HepG2 (cell line): Measurements from ENCODE around the gene SEC61G. TPM values are rescaled to one million over a fixed set of nuclear protein-coding genes. Genes with fewer than 3 reads are reported as not detected.

Source experiments
- BORCS8-MEF2B ChIP-seq: sonication (generic); formaldehyde crosslinking; IDR thresholded peaks from 2 replicates; pipeline ENCODE4 v1.8.0; 2022; ENCODE audit warnings: mild to moderate bottlenecking, missing genetic modification reagents
- GFI1 ChIP-seq: sonication (generic); formaldehyde crosslinking; IDR thresholded peaks from 2 replicates; pipeline ENCODE4 v1.5.0; 2020; ENCODE audit warnings: missing genetic modification reagents, mild to moderate bottlenecking, borderline replicate concordance
- KDM1A ChIP-seq: IDR thresholded peaks from 2 replicates; pipeline ENCODE4 v1.6.1; 2016; ENCODE audit warnings: missing compliant biosample characterization
- NCOA5 ChIP-seq: sonication (generic); formaldehyde crosslinking; IDR thresholded peaks from 2 replicates; pipeline ENCODE4 v1.4.0; 2020; ENCODE audit warnings: missing genetic modification reagents
- SETDB1 ChIP-seq: sonication (generic); formaldehyde crosslinking; IDR thresholded peaks from 2 replicates; pipeline ENCODE4 v1.5.1; 2020; ENCODE audit warnings: missing genetic modification reagents, mild to moderate bottlenecking, borderline replicate concordance
- SP1 ChIP-seq, 2 experiments: fragments of 450-650 bp in 1 of 2; sonication (generic) in 1 of 2; formaldehyde crosslinking in 1 of 2; IDR thresholded peaks; 2 replicates each; pipeline versions ENCODE4 v1.4.0 to v1.6.1; 2016 to 2020; ENCODE audit warnings: missing genetic modification reagents in 1 of 2
- TBL1XR1 ChIP-seq: fragments of 150-350 bp; IDR thresholded peaks from 2 replicates; pipeline ENCODE4 v1.6.1; 2014; ENCODE audit warnings: borderline replicate concordance, low read length; ENCODE audit not compliant: partially characterized antibody
- ZNF550 ChIP-seq: sonication (generic); formaldehyde crosslinking; IDR thresholded peaks from 2 replicates; pipeline ENCODE4 v1.4.0; 2020; ENCODE audit warnings: mild to moderate bottlenecking, missing genetic modification reagents, borderline replicate concordance
- ZNF616 ChIP-seq: sonication (generic); formaldehyde crosslinking; IDR thresholded peaks from 2 replicates; pipeline ENCODE4 v1.5.0; 2020; ENCODE audit warnings: low read depth, mild to moderate bottlenecking, missing genetic modification reagents
- polyA plus RNA-seq, 8 experiments: library from polyadenylated mRNA; depleted of rRNA in 3 of 8; stranded (reverse) in 7 of 8; unstranded in 1 of 8; fragments of >200 nt; fragmentation: Illumina TruSeq in 4 of 8; extraction: Trizol in 4 of 8; gene quantifications; 2 replicates each; pipeline versions ENCODE4 v1.2.1 to v1.2.3, GENCODE V29; 2011 to 2016; ENCODE audit warnings: low read depth in 4 of 8, missing spikeins in 1 of 8, mixed read lengths in 1 of 8; ENCODE audit not compliant: insufficient read depth in 1 of 8
- total RNA-seq, 5 experiments: library from RNA; depleted of rRNA; stranded (reverse); fragments of >200 nt; fragmentation: Illumina TruSeq; extraction: Trizol; gene quantifications; 2 replicates each; pipeline ENCODE4 v1.2.3, GENCODE V29; 2016; ENCODE audit warnings: low read depth in 1 of 5
- TF ChIP-seq, protein P1 (sequence below): sonication (generic); formaldehyde crosslinking; IDR thresholded peaks from 2 replicates; pipeline ENCODE4 v1.8.0; 2022; ENCODE audit warnings: mild to moderate bottlenecking, missing genetic modification reagents, borderline replicate concordance
- TF ChIP-seq, protein P2 (sequence below): sonication (generic); formaldehyde crosslinking; IDR thresholded peaks from 2 replicates; pipeline ENCODE4 v1.4.0; 2020; ENCODE audit warnings: low read depth, mild to moderate bottlenecking, missing genetic modification reagents
- TF ChIP-seq, protein P3 (sequence below): IDR thresholded peaks from 2 replicates; pipeline ENCODE4 v1.6.1; 2012; ENCODE audit warnings: low read length, improper control_type of control experiment
- TF ChIP-seq, protein P4 (sequence below): sonication (generic); formaldehyde crosslinking; IDR thresholded peaks from 2 replicates; pipeline ENCODE4 v1.4.0; 2020; ENCODE audit warnings: missing genetic modification reagents, low read depth, mild to moderate bottlenecking, borderline replicate concordance
- TF ChIP-seq, protein P5 (sequence below): sonication (generic); formaldehyde crosslinking; IDR thresholded peaks from 2 replicates; pipeline ENCODE4 v1.8.1; 2023; ENCODE audit warnings: mild to moderate bottlenecking, inconsistent platforms, moderate library complexity, missing genetic modification reagents, borderline replicate concordance
- TF ChIP-seq, protein P6 (sequence below): sonication (generic); formaldehyde crosslinking; IDR thresholded peaks from 2 replicates; pipeline ENCODE4 v1.4.0; 2020; ENCODE audit warnings: missing genetic modification reagents
- TF ChIP-seq, protein P7 (sequence below): sonication (generic); IDR thresholded peaks from 2 replicates; pipeline ENCODE4 v1.6.1; 2016; ENCODE audit warnings: low read depth, borderline replicate concordance

Gene SEC61G
- total and polyA plus RNA-seq, 2 of the 13 experiments (the other 11 are each of a cell fraction or from before 2014, with no cell fraction given): 126 to 328 TPM

DNA sequence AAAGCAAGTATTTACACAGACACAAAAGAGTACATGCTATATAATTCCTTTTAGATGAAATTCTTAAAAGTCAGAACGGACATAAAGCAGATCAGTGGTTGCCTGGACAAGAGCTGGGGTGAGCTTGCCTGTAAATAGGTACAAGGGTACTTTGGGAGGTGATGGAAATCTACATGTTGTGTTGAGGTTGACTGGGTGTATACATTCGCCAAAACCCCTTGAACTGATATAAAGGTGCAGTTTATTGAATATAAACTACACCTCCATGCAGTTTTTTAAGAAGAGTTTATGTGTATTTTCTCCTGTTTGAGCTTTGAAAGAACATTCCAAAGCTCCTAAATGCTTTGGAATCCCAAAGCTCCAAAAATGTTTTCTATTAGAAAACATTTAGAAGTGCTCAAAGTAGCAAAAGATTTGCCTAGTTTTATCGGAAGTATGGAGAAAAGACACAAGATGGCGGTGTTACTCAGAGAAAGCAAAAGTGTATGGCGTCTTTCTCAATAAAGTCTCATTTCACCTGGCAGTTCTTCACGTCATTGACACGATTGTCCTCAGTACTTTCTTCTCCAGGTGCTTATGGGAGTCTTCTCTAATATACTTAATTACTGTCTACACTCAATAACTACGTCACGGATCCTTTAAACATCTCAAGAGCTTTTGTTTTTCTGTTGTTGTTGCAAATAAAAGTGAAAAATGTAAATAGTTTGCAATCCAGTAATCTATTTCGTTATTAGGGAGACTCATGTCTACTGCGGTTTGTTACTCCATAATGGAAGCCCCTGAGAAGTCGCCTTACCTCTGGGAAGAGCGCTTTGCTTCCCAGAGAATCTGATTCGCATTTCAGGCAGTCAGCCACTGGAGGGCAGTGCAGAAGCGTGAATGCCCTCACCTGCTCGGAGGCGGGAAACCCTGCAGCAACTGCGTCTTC lies 14.7 kb upstream of the SEC61G start (continued):
- 0 out of 2 replicates have a peak, but pooled peaks have one; percentile 14 for TF ChIP-seq GFI1 (CRISPR knock-in tag)
- TF ChIP-seq SP1 (IDR thresholded peaks at IDR 0.05): no peak
- TF ChIP-seq SP1 (CRISPR knock-in tag; IDR thresholded peaks at IDR 0.05): no peak
- TF ChIP-seq ZNF550: no peak
- TF ChIP-seq, protein P1, sequence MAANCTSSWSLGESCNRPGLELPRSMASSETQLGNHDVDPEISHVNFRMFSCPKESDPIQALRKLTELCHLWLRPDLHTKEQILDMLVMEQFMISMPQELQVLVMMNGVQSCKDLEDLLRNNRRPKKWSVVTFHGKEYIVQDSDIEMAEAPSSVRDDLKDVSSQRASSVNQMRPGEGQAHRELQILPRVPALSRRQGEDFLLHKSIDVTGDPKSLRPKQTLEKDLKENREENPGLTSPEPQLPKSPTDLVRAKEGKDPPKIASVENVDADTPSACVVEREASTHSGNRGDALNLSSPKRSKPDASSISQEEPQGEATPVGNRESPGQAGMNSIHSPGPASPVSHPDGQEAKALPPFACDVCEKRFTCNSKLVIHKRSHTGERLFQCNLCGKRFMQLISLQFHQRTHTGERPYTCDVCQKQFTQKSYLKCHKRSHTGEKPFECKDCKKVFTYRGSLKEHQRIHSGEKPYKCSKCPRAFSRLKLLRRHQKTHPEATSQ (CRISPR knock-in tag): no peak
- no peak for TF ChIP-seq SETDB1 (CRISPR knock-in tag)
- TF ChIP-seq KDM1A (CRISPR knock-in tag): no peak
- peak; percentile 55; the same call in 1 of the 2 replicates for TF ChIP-seq BORCS8-MEF2B (CRISPR knock-in tag)
- no peak for TF ChIP-seq TBL1XR1
- TF ChIP-seq, protein P2, sequence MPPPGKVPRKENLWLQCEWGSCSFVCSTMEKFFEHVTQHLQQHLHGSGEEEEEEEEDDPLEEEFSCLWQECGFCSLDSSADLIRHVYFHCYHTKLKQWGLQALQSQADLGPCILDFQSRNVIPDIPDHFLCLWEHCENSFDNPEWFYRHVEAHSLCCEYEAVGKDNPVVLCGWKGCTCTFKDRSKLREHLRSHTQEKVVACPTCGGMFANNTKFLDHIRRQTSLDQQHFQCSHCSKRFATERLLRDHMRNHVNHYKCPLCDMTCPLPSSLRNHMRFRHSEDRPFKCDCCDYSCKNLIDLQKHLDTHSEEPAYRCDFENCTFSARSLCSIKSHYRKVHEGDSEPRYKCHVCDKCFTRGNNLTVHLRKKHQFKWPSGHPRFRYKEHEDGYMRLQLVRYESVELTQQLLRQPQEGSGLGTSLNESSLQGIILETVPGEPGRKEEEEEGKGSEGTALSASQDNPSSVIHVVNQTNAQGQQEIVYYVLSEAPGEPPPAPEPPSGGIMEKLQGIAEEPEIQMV (CRISPR knock-in tag): peak; percentile 66; the same call in 1 of the 2 replicates
- TF ChIP-seq, protein P3, sequence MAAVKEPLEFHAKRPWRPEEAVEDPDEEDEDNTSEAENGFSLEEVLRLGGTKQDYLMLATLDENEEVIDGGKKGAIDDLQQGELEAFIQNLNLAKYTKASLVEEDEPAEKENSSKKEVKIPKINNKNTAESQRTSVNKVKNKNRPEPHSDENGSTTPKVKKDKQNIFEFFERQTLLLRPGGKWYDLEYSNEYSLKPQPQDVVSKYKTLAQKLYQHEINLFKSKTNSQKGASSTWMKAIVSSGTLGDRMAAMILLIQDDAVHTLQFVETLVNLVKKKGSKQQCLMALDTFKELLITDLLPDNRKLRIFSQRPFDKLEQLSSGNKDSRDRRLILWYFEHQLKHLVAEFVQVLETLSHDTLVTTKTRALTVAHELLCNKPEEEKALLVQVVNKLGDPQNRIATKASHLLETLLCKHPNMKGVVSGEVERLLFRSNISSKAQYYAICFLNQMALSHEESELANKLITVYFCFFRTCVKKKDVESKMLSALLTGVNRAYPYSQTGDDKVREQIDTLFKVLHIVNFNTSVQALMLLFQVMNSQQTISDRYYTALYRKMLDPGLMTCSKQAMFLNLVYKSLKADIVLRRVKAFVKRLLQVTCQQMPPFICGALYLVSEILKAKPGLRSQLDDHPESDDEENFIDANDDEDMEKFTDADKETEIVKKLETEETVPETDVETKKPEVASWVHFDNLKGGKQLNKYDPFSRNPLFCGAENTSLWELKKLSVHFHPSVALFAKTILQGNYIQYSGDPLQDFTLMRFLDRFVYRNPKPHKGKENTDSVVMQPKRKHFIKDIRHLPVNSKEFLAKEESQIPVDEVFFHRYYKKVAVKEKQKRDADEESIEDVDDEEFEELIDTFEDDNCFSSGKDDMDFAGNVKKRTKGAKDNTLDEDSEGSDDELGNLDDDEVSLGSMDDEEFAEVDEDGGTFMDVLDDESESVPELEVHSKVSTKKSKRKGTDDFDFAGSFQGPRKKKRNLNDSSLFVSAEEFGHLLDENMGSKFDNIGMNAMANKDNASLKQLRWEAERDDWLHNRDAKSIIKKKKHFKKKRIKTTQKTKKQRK: no peak
- no peak for TF ChIP-seq ZNF616 (CRISPR knock-in tag)
- no peak for TF ChIP-seq NCOA5
- TF ChIP-seq, protein P4, sequence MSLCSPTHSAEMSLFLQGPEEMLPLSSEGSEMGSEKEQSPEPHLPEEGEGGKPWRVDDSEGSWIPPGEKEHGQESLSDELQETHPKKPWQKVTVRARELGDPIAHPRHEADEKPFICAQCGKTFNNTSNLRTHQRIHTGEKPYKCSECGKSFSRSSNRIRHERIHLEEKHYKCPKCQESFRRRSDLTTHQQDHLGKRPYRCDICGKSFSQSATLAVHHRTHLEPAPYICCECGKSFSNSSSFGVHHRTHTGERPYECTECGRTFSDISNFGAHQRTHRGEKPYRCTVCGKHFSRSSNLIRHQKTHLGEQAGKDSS (CRISPR knock-in tag): 0 out of 2 replicates have a peak, but pooled peaks have one; percentile 28
- TF ChIP-seq, protein P5, sequence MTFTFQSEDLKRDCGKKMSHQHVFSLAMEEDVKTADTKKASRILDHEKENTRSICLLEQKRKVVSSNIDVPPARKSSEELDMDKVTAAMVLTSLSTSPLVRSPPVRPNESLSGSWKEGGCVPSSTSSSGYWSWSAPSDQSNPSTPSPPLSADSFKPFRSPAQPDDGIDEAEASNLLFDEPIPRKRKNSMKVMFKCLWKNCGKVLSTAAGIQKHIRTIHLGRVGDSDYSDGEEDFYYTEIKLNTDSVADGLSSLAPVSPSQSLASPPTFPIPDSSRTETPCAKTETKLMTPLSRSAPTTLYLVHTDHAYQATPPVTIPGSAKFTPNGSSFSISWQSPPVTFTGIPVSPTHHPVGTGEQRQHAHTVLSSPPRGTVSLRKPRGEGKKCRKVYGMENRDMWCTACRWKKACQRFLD (CRISPR knock-in tag): no peak
- TF ChIP-seq, protein P6, sequence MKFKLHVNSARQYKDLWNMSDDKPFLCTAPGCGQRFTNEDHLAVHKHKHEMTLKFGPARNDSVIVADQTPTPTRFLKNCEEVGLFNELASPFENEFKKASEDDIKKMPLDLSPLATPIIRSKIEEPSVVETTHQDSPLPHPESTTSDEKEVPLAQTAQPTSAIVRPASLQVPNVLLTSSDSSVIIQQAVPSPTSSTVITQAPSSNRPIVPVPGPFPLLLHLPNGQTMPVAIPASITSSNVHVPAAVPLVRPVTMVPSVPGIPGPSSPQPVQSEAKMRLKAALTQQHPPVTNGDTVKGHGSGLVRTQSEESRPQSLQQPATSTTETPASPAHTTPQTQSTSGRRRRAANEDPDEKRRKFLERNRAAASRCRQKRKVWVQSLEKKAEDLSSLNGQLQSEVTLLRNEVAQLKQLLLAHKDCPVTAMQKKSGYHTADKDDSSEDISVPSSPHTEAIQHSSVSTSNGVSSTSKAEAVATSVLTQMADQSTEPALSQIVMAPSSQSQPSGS (CRISPR knock-in tag): no peak
- TF ChIP-seq, protein P7, sequence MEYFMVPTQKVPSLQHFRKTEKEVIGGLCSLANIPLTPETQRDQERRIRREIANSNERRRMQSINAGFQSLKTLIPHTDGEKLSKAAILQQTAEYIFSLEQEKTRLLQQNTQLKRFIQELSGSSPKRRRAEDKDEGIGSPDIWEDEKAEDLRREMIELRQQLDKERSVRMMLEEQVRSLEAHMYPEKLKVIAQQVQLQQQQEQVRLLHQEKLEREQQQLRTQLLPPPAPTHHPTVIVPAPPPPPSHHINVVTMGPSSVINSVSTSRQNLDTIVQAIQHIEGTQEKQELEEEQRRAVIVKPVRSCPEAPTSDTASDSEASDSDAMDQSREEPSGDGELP: no peak
